Hepatocyte (in vitro differentiated cells): Measurements from ENCODE around the gene ZNF394. TPM values are rescaled to one million over a fixed set of nuclear protein-coding genes. Genes with fewer than 3 reads are reported as not detected.

ENCODE experiments used
- DNase-seq: peaks from one replicate; pipeline ENCODE4 v3.0.0-alpha.2; 2016; ENCODE audit warnings: low spot score
- H2AFZ ChIP-seq: fragments of 200-600 bp; sonication (generic); 2 replicates; pipeline ENCODE4 v1.6.0; 2016; ENCODE audit warnings: antibody characterized with exemption, mild to moderate bottlenecking
- H3K27ac ChIP-seq: fragments of 200-600 bp; sonication (generic); 2 replicates; pipeline ENCODE4 v1.5.1; 2016; ENCODE audit warnings: mild to moderate bottlenecking
- H3K27me3 ChIP-seq: fragments of 200-600 bp; sonication (generic); 2 replicates; pipeline ENCODE4 v1.6.1; 2016
- H3K36me3 ChIP-seq: fragments of 200-600 bp; sonication (generic); replicated peaks from 2 replicates; pipeline ENCODE4 v1.5.1; 2016; ENCODE audit warnings: low read depth; ENCODE audit not compliant: insufficient read depth
- H3K4me1 ChIP-seq: fragments of 200-600 bp; sonication (generic); 2 replicates; pipeline ENCODE4 v1.5.1; 2016; ENCODE audit warnings: mild to moderate bottlenecking, moderate library complexity; ENCODE audit not compliant: insufficient read depth
- H3K4me2 ChIP-seq: fragments of 200-600 bp; sonication (generic); 2 replicates; pipeline ENCODE4 v1.6.0; 2016
- H3K4me3 ChIP-seq: fragments of 200-600 bp; sonication (generic); 2 replicates; pipeline ENCODE4 v1.5.1; 2016; ENCODE audit warnings: mild to moderate bottlenecking
- H3K79me2 ChIP-seq: fragments of 200-600 bp; sonication (generic); 2 replicates; pipeline ENCODE4 v1.6.0; 2017; ENCODE audit warnings: mild to moderate bottlenecking
- H3K9me2 ChIP-seq: fragments of 200-600 bp; sonication (generic); replicated peaks from 2 replicates; pipeline ENCODE4 v1.6.0; 2017; ENCODE audit warnings: mild to moderate bottlenecking; ENCODE audit not compliant: insufficient read depth
- H3K9me3 ChIP-seq: fragments of 200-600 bp; sonication (generic); 2 replicates; pipeline ENCODE4 v1.5.1; 2016; ENCODE audit warnings: low read depth, mild to moderate bottlenecking
- H4K20me1 ChIP-seq: fragments of 200-600 bp; sonication (generic); 2 replicates; pipeline ENCODE4 v1.6.0; 2016; ENCODE audit warnings: mild to moderate bottlenecking; ENCODE audit not compliant: insufficient read depth, poor library complexity, severe bottlenecking
- CTCF ChIP-seq: fragments of 200-600 bp; sonication (generic); IDR thresholded peaks from 2 replicates; pipeline ENCODE4 v1.5.1; 2016; ENCODE audit warnings: antibody characterized with exemption, mild to moderate bottlenecking; ENCODE audit not compliant: poor library complexity
- EZH2 ChIP-seq: fragments of 200-600 bp; sonication (generic); IDR thresholded peaks from 2 replicates; pipeline ENCODE4 v1.6.1; 2016; ENCODE audit warnings: antibody characterized with exemption, mild to moderate bottlenecking, borderline replicate concordance
- EZH2phosphoT487 ChIP-seq: fragments of 200-600 bp; sonication (generic); IDR thresholded peaks from one replicate; pipeline ENCODE4 v1.6.1; 2018; ENCODE audit warnings: antibody characterized with exemption, mild to moderate bottlenecking, low read depth, moderate library complexity; ENCODE audit not compliant: unreplicated experiment, severe bottlenecking
- WGBS: methylation state at CpG from one replicate; pipeline ENCODE4 v1.1.6; 2016; ENCODE audit warnings: low lambda C conversion rate; ENCODE audit errors: missing lambda C conversion rate; 5-methylcytosine and 5-hydroxymethylcytosine counted together
- polyA plus RNA-seq: library from polyadenylated mRNA; unstranded; fragments of >200 nt; fragmentation: Nextera tagmentation; extraction: Ambion mirVana; gene quantifications from 2 replicates; pipeline ENCODE4 v1.2.1, GENCODE V29; 2016
- total RNA-seq: library from RNA; depleted of rRNA; stranded (reverse); fragments of >200 nt; gene quantifications from 2 replicates; pipeline ENCODE4 v1.2.3, GENCODE V29; 2014

ZNF394 gene
- total and polyA plus RNA-seq, 2 experiments from 2014 or later, result 18.4 to 19.4 TPM

GRCh38 chr7:99478464-99479440 lies 21.3 kb downstream of the ZNF394 start:
- H3K4me1 ChIP-seq, result peaks cover 4% of the 10 kb centered on the region
- H3K79me2 ChIP-seq, result peaks cover 51% of the 10 kb centered on the region
- no peaks in the 10 kb centered on the region for H4K20me1 ChIP-seq
- WGBS, result 93% methylated on average over 15 of the region's 15 CpGs
- H3K9me3 ChIP-seq, result no peaks in the 10 kb centered on the region
- no peak overlapping the region for H3K27ac ChIP-seq
- TF ChIP-seq CTCF, result no peak
- no peak for TF ChIP-seq EZH2phosphoT487
- no peak for TF ChIP-seq EZH2
- H3K27me3 ChIP-seq, result no peaks in the 10 kb centered on the region
- H3K9me2 ChIP-seq, result no peaks in the 10 kb centered on the region
- no peak overlapping the region for H2AFZ ChIP-seq
- no peak for DNase-seq
- no peaks in the 10 kb centered on the region for H3K36me3 ChIP-seq
- H3K4me2 ChIP-seq, result no peak overlapping the region
- no peak overlapping the region for H3K4me3 ChIP-seq

- no peaks in the 10 kb centered on the region for H3K36me3 ChIP-seq
- no peak for DNase-seq
- H3K4me2 ChIP-seq, result no peak overlapping the region
- no peak overlapping the region for H2AFZ ChIP-seq
- H3K79me2 ChIP-seq, result peaks cover 56% of the 10 kb centered on the region
- H3K27me3 ChIP-seq, result no peaks in the 10 kb centered on the region
- no peaks in the 10 kb centered on the region for H3K9me2 ChIP-seq
- WGBS, result 88% methylated on average over 5 of the region's 5 CpGs
- H3K9me3 ChIP-seq, result no peaks in the 10 kb centered on the region
- H3K4me1 ChIP-seq, result peaks cover 7% of the 10 kb centered on the region
- H3K27ac ChIP-seq, result no peak overlapping the region
- no peak overlapping the region for H3K4me3 ChIP-seq
- TF ChIP-seq EZH2phosphoT487 (no peak), EZH2 (no peak), CTCF (no peak)
- H4K20me1 ChIP-seq, result no peaks in the 10 kb centered on the region
Observed at GRCh38 chr7:99476107-99476506, 24.0 kb downstream of the ZNF394 start.

- Histone ChIP-seq H3K79me2 (peaks cover 50% of the 10 kb centered on the region), H3K4me2 (peak overlapping the region; percentile 80), H3K9me2 (no peaks in the 10 kb centered on the region), H3K27me3 (no peaks in the 10 kb centered on the region), H3K9me3 (no peaks in the 10 kb centered on the region), H2AFZ (peak overlapping the region; percentile 73), H3K27ac (peak overlapping the region; percentile 87), H3K4me3 (peak overlapping the region; percentile 65), H3K36me3 (no peaks in the 10 kb centered on the region), H4K20me1 (no peaks in the 10 kb centered on the region), H3K4me1 (peaks cover 7% of the 10 kb centered on the region)
- no peak for TF ChIP-seq EZH2phosphoT487
- TF ChIP-seq CTCF, result no peak
- TF ChIP-seq EZH2, result no peak
- WGBS, result 4% methylated on average over 7 of the region's 7 CpGs
- peak; percentile 53 for DNase-seq
Observed at GRCh38 chr7:99473315-99473596, 26.8 kb downstream of the ZNF394 start.
